Activated T-helper 2 cell treated with anti-CD3 and anti-CD28 coated beads, Interferon-gamma antibody, Interleukin-2, Interleukin-4, amounts not matched to agents 10 μg/mL and 5 μg/mL and 100 μg/mL, durations not matched to agents 14 hours and 24 hours and 36 hours (primary cell): Measurements from ENCODE around the gene SETD1B. TPM values are rescaled to one million over a fixed set of nuclear protein-coding genes. Genes with fewer than 3 reads are reported as not detected.

Experiments used
- DNase-seq: peaks from one replicate; pipeline ENCODE4 v3.0.0; 2021; ENCODE audit warnings: low spot score
- H3K27ac Mint-ChIP-seq: one replicate; pipeline ENCODE4 v1.8.0; 2021; ENCODE audit warnings: mixed read lengths
- H3K27me3 Mint-ChIP-seq: one replicate; pipeline ENCODE4 v1.8.0; 2021; ENCODE audit warnings: low read depth, mixed read lengths
- H3K36me3 Mint-ChIP-seq: one replicate; pipeline ENCODE4 v1.8.0; 2021; ENCODE audit warnings: low read depth, mixed read lengths
- H3K4me1 Mint-ChIP-seq: one replicate; pipeline ENCODE4 v1.8.0; 2021; ENCODE audit warnings: low read depth, mixed read lengths
- H3K4me3 Mint-ChIP-seq: one replicate; pipeline ENCODE4 v1.8.0; 2021; ENCODE audit warnings: low read depth, mild to moderate bottlenecking, moderate library complexity, mixed read lengths
- H3K9me3 Mint-ChIP-seq: one replicate; pipeline ENCODE4 v1.8.0; 2021; ENCODE audit warnings: mixed read lengths
- intact Hi-C: fragments of 100-400 bp; cut with micrococcal nuclease; formaldehyde crosslinking; loops from one replicate; pipeline ENCODE4 v1.15.1; 2023
- total RNA-seq: library from RNA; stranded (reverse); gene quantifications from 2 replicates; pipeline ENCODE4 v1.2.3, GENCODE V29; 2022

SETD1B gene
- total RNA-seq, 1 donor from 2014 or later: 24.0 TPM

DNA sequence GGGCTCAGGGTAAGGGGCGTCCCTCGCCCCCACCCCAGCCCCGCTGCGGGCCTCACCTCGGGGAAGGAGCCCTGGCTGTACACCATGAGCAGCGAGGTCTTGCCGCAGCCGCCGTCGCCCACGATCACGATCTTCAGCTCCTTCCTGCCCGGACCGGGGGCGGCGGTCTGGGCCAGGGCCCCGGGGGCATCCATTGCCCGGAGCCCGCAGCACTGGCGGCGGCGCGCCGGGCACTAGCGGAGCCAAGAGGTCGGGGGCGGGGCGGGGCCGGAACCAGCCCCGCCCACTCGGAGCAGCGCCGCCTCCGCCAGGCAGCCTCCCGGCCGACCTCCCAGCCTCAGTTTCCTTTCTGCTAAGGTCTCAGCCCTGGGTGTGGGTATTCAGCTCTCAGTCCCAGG, 10.4 kb upstream of the SETD1B start, which contains the start of gene RHOF:
RHOF (minus strand) TSS at position 249 of the 398 bp plus-strand sequence; CDS start at position 194, 55 bp downstream.
- Mint-ChIP-seq H3K4me3 (peak within 1 kb of the TSS; percentile 91), H3K9me3 (no peaks in the 10 kb centered on the region), H3K36me3 (peaks cover 59% of the 10 kb centered on the region), H3K27me3 (no peaks in the 10 kb centered on the region), H3K4me1 (peaks cover 56% of the 10 kb centered on the region), H3K27ac (peak within 1 kb of the TSS; percentile 94)
- intact Hi-C loops: loop anchor here (1.0 to 5.0 kb wide), 3 partner anchors 11 to 166 kb away; partner anchors contain the start of genes ORAI1 and TMEM120B
- peak; percentile 49 for DNase-seq

DNA sequence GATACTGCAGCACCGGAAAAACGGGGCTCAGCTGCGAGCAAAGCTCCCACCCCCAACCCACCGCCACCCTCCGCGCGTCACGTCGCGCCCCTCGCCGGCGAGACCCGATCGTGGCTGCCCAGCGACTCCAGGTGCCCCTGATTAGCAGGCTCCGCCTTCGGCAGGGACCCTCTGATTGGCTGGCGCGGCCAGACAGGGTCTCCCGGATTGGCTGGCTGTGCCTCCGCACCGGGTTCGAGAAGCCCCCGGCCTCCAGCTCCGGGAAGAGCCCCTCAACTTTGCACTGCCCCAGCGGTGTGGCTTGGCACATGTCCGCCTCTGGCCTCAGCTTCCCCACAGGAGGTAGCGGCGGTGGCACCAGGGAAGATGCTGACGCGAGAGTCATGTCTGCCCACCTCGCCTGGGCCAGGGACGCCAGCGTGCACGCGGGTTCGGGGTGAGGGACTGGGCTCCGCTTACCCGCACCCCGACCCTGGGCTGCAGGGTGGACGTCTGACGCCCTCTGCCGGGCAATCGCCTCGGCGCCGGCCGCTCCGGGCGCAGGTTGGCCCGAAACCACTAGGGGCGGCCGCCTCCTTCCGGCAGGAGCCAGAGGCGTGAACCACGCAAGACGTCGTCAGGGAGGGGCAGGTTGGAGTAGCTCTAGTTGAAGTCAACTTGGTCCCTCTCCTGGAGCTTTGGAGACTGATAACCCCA, 9.8 kb upstream of the SETD1B start:
- Mint-ChIP-seq H3K4me1 (peaks cover 57% of the 10 kb centered on the region), H3K4me3 (peak overlapping the region; percentile 84), H3K36me3 (peaks cover 62% of the 10 kb centered on the region), H3K27me3 (no peaks in the 10 kb centered on the region), H3K27ac (peak overlapping the region; percentile 94), H3K9me3 (no peaks in the 10 kb centered on the region)
- DNase-seq: peak; percentile 96
- intact Hi-C loops: loop anchor here (1.0 to 5.0 kb wide), 8 partner anchors 8 to 167 kb away; partner anchors contain the start of genes ORAI1, PSMD9 and TMEM120B

DNA sequence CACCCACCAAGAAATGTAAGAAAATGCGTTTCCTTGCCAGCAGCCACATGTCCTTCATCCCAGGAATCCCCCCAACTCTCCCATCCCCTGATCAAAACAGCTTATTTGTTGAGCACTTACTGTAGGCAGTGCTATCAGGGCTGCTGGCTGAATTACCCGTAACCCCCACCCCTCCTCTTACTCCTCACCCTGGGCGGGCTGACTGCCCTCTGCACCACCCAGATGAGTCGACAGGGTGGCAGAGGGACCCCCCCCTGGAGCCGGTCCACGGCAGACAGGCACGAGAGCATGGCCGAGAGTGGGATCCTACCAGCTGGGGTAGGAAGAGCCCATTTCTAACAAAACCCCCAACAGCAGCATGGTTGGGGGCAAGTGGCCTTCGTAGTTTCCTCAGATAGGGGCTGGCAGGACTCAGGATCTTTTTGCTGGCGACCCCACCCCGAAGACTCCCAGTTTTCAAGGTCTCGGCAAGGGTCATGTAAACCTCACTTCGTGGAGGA, 9.2 kb upstream of the SETD1B start:
- Mint-ChIP-seq H3K27me3 (no peaks in the 10 kb centered on the region), H3K9me3 (no peaks in the 10 kb centered on the region), H3K36me3 (peaks cover 66% of the 10 kb centered on the region), H3K4me1 (peaks cover 57% of the 10 kb centered on the region), H3K27ac (peak overlapping the region; percentile 94), H3K4me3 (peak overlapping the region; percentile 84)
- intact Hi-C loops: loop anchor here (1.0 to 5.0 kb wide), 8 partner anchors 8 to 167 kb away; partner anchors contain the start of genes ORAI1, PSMD9 and TMEM120B
- no peak for DNase-seq

DNA sequence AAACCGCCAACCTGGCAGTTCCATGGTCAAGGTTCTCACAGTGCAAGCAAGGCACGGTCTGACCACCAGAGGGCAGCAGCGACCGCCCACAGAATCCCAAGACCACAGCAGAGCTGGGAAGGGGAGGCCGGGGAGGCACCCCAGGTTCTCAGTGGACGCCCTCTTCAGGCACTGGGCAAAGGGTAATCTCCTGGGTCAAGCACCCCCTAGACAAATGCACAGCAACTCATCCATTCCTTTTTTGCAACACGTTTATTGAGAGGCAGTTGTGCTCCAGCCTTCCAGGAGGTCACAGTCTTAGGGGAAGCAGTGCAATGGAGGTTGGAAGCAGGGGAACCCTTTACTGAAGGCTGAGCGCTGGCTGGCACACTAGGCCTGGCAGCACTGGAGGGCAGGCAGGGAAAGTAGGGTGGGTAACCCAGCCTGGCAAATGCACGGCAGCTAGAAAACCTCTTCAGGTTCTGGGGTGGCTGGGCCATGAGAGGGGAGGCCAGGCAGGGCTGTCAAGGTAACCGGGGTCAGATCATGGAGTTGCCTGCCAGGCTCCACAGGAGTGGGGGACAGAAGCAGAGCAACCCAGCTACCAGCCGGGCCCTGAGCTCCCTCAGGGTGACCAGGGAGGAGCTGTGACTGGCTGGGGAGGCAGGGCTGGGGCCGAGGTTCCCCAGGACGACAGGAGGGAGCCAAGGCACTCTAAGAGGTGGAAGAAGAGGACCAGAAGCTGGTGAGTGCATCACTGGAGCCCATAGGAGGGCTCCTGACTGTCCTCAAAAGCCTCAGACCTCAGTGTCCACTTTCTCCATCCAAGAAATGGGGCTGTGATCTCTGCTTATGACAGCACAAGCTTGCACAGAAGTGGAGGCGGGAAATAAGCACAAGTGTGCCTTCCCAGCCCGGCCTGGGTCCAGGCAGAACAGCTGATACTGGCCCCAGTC, 8.5 kb upstream of the SETD1B start:
- no peaks in the 10 kb centered on the region for H3K27me3 Mint-ChIP-seq
- intact Hi-C loops: loop anchor here (1.0 to 2.0 kb wide), 2 partner anchors 16 to 44 kb away; no protein-coding TSS in a partner anchor
- no peaks in the 10 kb centered on the region for H3K9me3 Mint-ChIP-seq
- peak overlapping the region; percentile 77 for H3K4me3 Mint-ChIP-seq
- DNase-seq: peak; percentile 78
- peak overlapping the region; percentile 94 for H3K27ac Mint-ChIP-seq
- peaks cover 50% of the 10 kb centered on the region for H3K4me1 Mint-ChIP-seq
- H3K36me3 Mint-ChIP-seq: peaks cover 59% of the 10 kb centered on the region

DNA sequence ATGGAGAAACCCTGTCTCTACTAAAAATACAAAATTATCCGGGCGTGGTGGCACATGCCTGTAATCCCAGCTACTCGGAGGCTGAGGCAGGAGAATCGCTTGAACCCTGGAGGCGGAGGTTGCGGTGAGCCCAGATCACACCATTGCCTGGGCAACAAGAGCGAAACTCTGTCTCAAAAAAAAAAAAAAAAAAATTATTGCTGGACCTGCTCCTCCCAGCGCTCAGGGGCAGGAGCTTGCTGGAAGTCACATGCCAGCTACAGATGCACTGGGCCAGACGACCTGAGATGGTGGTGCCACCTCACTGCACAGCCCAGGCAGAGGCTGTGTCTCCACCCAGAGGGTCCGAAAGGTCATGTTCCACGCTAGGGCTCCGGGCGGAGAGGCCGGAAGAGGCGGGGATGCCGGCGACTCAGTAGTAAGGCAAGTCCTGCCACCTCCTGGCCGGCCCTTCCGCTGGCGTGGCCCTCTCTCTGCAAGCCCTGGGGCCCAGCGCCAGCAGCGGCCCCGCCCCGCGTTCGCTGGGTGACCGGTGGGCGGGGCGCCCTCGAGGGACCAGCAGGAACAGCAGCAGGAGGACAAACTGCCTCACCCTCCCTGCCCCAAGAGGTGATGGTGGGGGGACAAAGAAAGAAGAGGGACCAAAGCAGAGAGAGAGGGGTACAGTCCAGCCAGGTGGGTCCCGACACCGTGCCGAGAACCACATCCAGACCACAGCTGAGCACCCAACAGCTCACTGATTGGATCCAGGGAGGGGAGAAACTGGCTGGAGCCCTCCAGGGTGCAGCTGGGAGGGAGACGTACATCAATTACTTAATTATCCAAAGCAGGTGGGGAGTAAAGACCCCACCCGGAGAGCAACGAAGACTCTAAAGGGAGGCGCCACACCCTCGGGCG, 6.7 kb upstream of the SETD1B start:
- DNase-seq: no peak
- Mint-ChIP-seq H3K27ac (peak overlapping the region; percentile 62), H3K4me3 (peak overlapping the region; percentile 30), H3K9me3 (no peaks in the 10 kb centered on the region), H3K27me3 (no peaks in the 10 kb centered on the region), H3K4me1 (peaks cover 39% of the 10 kb centered on the region), H3K36me3 (peaks cover 56% of the 10 kb centered on the region)
- intact Hi-C loops: no loop called here

DNA sequence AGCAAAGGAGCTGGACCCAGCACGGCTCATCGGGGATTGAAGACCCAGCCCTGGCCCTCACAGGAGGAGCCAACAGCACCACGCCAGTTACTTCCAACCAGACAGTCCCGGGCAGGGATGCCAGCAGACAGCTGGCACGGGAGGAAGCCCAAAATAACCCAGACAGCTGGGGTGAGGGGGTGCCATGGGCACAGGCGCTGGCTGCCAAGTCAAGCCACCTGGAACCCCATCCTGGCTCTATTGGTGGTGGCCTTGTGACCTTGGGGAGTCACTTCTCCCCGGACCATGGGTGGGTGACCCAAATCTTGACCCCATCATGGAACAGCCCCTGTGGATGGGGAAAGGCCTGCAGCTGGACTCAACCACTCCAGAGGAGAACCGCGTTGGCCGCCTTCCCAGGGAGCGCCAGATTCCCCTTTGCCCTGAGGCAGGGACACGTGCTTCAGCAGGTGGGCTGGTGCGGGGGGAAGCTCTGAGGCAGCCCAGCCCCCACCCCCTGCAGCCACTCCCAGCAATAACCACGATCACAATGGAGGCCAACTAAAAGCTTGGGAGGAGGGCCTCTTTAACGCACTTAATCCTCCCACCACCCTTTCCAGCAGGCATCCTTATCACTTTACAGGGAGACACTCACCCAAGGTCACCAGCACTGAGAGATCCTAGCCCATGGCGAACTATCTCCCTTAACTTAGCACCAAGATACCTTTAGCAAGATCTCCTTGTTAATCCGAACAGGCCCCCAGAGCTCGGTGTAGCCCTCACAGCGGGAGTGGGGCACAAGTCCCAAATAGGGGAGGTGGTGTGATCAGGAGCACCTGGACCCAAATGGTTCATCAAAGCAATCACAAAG, 5.6 kb upstream of the SETD1B start:
- H3K9me3 Mint-ChIP-seq: no peaks in the 10 kb centered on the region
- peaks cover 54% of the 10 kb centered on the region for H3K36me3 Mint-ChIP-seq
- H3K27ac Mint-ChIP-seq: peak overlapping the region; percentile 79
- intact Hi-C loops: no loop called here
- no peak for DNase-seq
- H3K4me1 Mint-ChIP-seq: peaks cover 41% of the 10 kb centered on the region
- H3K27me3 Mint-ChIP-seq: no peaks in the 10 kb centered on the region
- peak overlapping the region; percentile 85 for H3K4me3 Mint-ChIP-seq

DNA sequence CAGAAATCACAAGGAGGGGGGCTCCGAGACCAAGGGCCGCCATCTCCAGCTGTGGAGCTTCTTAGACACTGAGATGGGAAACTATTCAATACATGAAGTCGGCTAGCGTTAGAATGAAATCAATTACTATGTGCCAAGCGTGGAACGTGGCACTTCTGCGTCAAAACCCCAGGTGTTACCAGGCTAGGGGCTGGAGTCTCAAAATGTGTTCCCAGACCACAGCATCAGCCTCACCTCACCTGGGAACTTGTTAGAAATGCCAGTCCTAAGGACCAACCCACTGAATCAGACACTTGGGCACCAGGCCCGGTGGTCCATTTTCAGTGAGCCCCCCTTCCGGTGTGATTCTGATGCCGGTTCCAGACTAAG, 5.0 kb upstream of the SETD1B start:
- Mint-ChIP-seq H3K27me3 (no peaks in the 10 kb centered on the region), H3K4me3 (peak overlapping the region; percentile 85), H3K9me3 (no peaks in the 10 kb centered on the region), H3K4me1 (peaks cover 41% of the 10 kb centered on the region), H3K27ac (peak overlapping the region; percentile 86), H3K36me3 (peaks cover 54% of the 10 kb centered on the region)
- intact Hi-C loops: loop anchor here (1.0 kb wide), 1 partner anchor 90 kb away; the partner anchor contains the start of gene PSMD9
- DNase-seq: no peak

DNA sequence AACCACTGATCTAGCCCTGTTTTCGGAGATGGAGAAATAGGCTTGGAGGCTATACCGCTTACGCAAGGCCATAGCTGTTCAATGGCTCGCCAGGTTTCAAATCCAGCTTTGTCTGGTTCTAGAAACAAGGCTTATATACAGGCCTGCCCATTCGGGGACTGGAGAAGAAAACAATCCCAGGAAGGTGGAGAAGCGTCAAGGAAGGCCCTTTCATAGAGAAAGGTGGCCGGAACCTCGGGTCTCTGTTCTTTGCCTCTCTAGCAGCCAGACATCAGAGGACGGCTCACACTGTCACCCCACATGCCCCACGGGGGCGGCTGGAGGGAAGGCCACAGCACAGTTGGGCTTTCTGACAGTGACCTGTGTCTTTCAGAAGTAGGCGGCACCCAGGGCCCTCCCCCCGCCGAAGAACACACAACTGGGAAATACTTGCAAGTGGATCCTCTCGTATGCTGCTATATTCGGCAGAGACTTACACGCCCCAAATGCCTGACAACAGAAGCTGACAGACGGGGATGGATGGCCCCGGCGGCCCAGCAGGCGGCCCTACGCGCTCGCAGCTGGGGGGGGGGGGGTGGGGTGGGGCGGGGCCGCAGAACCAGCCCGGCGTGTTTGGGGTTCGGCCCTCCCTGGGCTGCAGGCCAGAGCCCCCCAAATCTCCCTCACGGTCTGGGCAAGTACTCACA, 4.5 kb upstream of the SETD1B start:
- intact Hi-C loops: loop anchor here (1.0 kb wide), 1 partner anchor 89 kb away; the partner anchor contains the start of gene PSMD9
- Mint-ChIP-seq H3K4me1 (peaks cover 40% of the 10 kb centered on the region), H3K9me3 (no peaks in the 10 kb centered on the region), H3K27ac (peak overlapping the region; percentile 88), H3K27me3 (no peaks in the 10 kb centered on the region), H3K4me3 (peak overlapping the region; percentile 85), H3K36me3 (peaks cover 55% of the 10 kb centered on the region)
- peak; percentile 56 for DNase-seq

DNA sequence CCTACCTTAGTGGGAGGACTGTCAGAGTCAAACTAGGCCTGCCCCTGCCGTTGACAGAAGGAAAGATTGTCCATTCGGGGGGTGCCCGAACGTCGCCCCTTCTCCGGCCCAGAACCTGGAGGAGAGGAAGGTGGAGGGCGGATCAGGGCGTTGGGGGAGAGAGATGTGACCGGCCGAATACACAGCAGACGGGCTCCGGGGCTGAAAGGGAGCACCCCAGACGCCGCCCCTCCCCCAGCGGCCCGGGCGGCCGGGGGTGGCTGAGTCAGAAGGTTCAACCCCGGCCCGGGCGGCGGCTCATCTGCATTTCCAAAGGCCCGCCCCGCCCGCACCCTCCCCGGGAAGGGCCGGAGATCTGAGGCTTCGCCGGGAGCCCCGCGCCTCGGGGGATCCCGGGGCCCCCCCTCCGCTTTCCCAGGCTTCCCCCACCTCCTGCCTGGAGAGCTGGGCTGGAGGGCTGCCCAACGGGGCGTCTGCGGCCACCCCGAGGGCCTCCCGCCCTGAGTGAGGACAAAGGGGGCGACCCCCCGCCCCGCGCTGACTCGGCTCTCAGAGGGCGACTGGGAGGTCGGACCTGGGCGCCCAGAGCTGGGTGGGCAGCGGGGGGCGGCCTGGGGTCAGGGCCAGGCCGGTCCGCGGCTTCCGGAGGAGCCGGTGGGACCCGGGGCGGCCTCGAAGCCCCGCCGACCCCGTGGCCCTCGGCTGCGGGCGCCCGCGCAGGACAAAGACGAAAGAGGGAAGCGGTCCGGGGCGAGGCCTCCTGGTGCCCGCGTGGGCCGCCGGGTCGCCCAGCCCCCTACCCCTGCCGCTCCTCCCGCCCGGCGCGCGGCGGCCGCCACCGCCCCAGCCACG, 3.7 kb upstream of the SETD1B start:
- intact Hi-C loops: loop anchor here (1.0 to 10.0 kb wide), 3 partner anchors 88 to 705 kb away; partner anchors contain the start of genes PSMD9 and ZCCHC8
- H3K4me3 Mint-ChIP-seq: peak overlapping the region; percentile 85
- peak overlapping the region; percentile 88 for H3K27ac Mint-ChIP-seq
- H3K9me3 Mint-ChIP-seq: no peaks in the 10 kb centered on the region
- H3K27me3 Mint-ChIP-seq: no peaks in the 10 kb centered on the region
- peak; percentile 75 for DNase-seq
- H3K4me1 Mint-ChIP-seq: peaks cover 32% of the 10 kb centered on the region
- peaks cover 56% of the 10 kb centered on the region for H3K36me3 Mint-ChIP-seq
